GM18499 (cell line): ENCODE data around the gene RSPH6A.

Source experiments
- ATAC-seq: cut with Tn5 transposase; IDR thresholded peaks from one replicate; pipeline ENCODE4 v1.9.1; 2021; ENCODE audit warnings: moderate number of reproducible peaks; ENCODE audit not compliant: insufficient read depth, unreplicated experiment

Gene RSPH6A

GRCh38 chr19:45814851-45815480, at the start of gene RSPH6A:
RSPH6A (minus strand) TSS chr19:45815308; CDS start chr19:45815176, 132 bp downstream.
- no peak for ATAC-seq

- no peak for ATAC-seq
Observed at GRCh38 chr19:45864629-45865082, 49.5 kb upstream of the RSPH6A start.

- no peak for ATAC-seq
Observed at GRCh38 chr19:45863840-45864628, 48.9 kb upstream of the RSPH6A start, which contains the start of gene FOXA3. FOXA3 (plus strand) TSS chr19:45864326; CDS start chr19:45864457, 131 bp downstream.

- no peak for ATAC-seq
Observed at GRCh38 chr19:45863335-45863839, 48.3 kb upstream of the RSPH6A start.

- peak; percentile 79 for ATAC-seq
Observed at GRCh38 chr19:45862564-45863334, 47.6 kb upstream of the RSPH6A start, which contains the start of gene SYMPK. SYMPK (minus strand) TSS chr19:45863147; CDS start chr19:45854495, 8,652 bp downstream.

- no peak for ATAC-seq
Observed at GRCh38 chr19:45862271-45862563, 47.1 kb upstream of the RSPH6A start.

- no peak for ATAC-seq
Observed at GRCh38 chr19:45860359-45861259, 45.5 kb upstream of the RSPH6A start.

GRCh38 chr19:45854167-45854778, 39.2 kb upstream of the RSPH6A start:
- no peak for ATAC-seq

- ATAC-seq = no peak
Observed at GRCh38 chr19:45852983-45853382, 37.9 kb upstream of the RSPH6A start.

GRCh38 chr19:45852145-45852750, 37.1 kb upstream of the RSPH6A start:
- ATAC-seq = no peak

GRCh38 chr19:45848922-45849321, 33.8 kb upstream of the RSPH6A start:
- no peak for ATAC-seq

- no peak for ATAC-seq
Observed at GRCh38 chr19:45847663-45848062, 32.6 kb upstream of the RSPH6A start.

- no peak for ATAC-seq
Observed at GRCh38 chr19:45842198-45842597, 27.1 kb upstream of the RSPH6A start.

GRCh38 chr19:45834970-45835369, 19.9 kb upstream of the RSPH6A start:
- ATAC-seq = no peak

GRCh38 chr19:45828945-45829344, 13.8 kb upstream of the RSPH6A start:
- no peak for ATAC-seq

GRCh38 chr19:45828523-45828922, 13.4 kb upstream of the RSPH6A start:
- no peak for ATAC-seq

- ATAC-seq = no peak
Observed at GRCh38 chr19:45827459-45828093, 12.5 kb upstream of the RSPH6A start.

- no peak for ATAC-seq
Observed at GRCh38 chr19:45826934-45827333, 11.8 kb upstream of the RSPH6A start.
